Measurements from ENCODE around the gene SLC7A8.

Gene SLC7A8

GRCh38 chr14:23093991-23094665 lies 89.3 kb downstream of the SLC7A8 start:
- DNase-seq (ENCODE audit: low read depth): no peak

DNA sequence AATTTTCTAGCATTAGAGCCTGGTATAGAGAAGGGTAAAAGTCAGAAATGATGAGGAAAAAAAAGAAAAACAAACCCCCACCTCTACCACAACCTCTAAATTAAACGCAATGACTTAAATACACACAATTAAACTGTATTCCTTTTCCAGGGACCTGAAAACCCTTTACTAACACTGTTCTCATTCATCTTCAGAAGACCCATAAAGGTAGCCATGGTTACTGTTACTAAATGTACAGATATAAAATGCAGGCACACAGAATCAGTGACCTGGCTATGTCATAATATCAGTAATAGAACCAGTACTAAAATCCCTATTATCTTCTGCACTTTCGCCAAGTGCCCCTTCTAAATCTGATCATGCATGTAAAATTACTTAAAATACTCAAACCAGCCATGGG lies 89.9 kb downstream of the SLC7A8 start:
- no peak for DNase-seq (ENCODE audit: low read depth)

GRCh38 chr14:23093104-23093503 lies 90.4 kb downstream of the SLC7A8 start:
- DNase-seq (ENCODE audit: low read depth): no peak

DNA sequence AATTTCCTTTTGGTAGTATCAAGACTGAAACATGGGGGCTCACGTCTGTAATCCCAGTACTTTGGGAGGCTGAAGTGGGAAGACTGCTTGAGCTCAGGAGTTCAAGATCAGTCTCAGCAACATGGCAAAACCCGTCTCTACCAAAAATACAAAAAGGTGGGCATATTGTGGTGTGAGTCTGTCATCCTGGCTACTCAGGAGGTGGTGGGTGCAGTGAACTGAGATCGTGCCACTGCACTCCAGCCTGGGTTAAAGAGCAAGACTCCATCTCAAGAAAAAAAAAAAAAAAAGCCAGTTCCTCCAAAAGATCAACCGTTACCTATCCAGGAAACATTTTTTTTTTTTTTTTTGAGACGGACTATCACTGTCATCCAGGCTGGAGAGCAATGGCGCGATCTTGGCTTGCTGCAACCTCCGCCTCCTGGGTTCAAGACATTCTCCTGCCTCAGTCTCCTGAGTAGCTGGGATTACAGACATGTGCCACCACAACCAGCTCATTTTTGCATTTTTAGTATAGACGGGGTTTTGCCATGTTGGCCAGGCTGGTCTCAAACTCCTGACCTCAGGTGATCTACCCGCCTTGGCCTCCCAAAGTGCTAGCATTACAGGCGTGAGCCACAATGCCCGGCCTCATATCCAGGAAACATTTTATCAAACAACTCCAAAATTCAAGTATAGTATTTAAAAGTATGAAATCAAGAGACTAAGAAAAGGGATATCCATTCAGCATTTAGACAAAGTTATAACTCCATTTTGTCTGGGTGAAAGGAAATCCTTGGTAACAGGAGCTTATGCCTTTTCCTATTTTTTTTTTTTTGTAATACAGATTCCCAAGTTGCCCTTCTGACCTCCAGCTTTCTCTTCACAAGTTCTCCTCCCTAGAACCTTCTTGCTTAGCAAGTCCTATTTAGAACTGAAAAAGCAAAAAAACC lies 91.9 kb downstream of the SLC7A8 start:
- DNase-seq (ENCODE audit: low read depth): no peak

DNA sequence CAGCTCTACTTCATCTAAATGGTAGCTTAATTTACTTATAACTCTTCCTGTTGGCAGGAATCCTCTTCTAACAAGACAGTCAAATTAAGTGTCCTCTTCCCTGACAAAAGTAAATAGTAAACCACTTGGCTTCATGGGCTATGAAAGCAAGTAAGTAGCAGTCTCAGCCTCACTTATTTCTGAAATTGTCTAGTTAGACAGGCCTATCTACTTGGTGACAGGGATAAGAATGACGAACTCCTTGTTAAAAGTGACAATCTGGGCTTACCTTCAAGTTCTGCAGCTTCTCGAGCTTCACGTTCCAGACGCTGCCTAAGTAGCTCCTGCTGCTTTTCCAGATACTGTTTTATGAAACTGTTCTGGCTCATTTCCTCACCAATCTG lies 93.2 kb downstream of the SLC7A8 start:
- DNase-seq (ENCODE audit: low read depth): no peak

DNA sequence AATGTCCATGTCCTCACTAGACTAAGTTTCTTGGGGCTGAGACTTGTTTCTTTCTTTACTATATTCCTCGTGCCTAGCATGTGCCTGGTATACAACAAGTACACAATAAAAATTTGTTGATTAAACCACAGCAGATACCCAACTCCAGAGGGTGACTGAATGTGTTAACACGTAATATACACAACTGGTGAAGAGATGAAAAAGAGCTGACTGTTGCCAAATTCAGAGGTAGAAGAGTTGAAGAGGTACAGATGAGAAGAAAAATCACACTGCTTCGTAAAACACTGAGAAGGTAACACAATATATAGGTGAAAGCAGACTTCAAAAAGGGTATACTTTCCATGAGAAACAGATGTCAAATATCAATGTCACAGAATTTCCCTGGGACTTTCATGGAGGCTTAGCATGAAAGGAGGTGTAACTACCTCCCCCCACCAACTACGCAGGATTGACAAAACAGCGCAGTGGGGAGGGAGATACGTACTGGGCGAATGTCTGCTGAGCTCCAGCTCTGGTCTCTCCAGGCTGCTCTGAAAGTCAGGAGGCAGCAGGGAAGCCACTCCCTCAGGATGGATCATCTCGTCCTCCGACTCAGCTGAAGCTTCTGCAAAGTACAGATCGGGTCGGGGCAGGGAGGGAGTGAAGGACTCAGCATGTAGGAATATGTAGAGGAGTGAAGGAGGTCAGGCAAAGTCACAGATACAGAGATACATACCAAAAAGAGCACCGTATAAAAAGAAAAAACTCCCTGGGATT lies 93.8 kb downstream of the SLC7A8 start:
- no peak for DNase-seq (ENCODE audit: low read depth)

DNA sequence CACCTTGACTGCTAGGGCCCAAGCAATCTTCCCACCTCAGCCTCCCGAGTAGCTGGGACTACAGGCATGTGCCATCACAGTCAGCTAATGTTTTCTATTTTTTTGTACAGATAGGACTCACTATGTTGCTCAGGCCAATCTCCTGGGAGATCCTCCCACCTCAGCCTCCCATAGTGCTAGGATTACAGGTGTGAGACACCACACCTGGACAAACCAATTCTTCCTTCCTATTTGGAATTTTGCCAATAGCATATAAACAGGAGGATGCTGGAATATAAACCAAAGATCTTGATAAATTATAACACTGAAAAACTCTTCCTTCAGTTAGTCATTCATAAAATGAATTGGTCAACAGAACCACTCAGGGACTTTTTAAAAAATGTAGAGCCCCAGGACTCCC lies 96.9 kb downstream of the SLC7A8 start:
- DNase-seq (ENCODE audit: low read depth): no peak

- DNase-seq (ENCODE audit: low read depth): no peak
These were observed 98.0 kb downstream of the SLC7A8 start for GRCh38 chr14:23085458-23085857.

- no peak for DNase-seq (ENCODE audit: low read depth)
These were observed 103.0 kb downstream of the SLC7A8 start for GRCh38 chr14:23080474-23080873.

- no peak for DNase-seq (ENCODE audit: low read depth)
These were observed 103.7 kb downstream of the SLC7A8 start for GRCh38 chr14:23079716-23080115.

DNA sequence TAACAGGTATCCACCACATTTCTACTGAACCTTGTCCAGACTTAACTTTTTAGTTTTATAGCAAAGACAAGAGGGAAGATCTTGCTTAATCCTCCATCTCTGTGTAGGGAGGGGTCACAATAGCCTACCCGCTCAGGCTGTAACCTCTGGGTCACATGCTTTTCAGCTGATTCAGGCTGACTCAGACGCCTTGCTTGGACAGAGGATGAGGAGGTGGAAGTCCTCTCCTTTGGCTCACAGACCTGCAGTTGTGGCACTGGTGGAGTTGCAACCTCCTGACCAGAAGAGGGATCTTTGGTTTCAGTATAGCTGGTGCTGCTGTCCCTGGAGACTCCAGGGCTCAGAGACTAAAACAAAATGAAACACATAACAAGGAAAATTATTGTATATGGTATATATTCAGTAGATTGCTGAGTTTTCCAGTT lies 104.8 kb downstream of the SLC7A8 start:
- DNase-seq (ENCODE audit: low read depth): no peak

DNA sequence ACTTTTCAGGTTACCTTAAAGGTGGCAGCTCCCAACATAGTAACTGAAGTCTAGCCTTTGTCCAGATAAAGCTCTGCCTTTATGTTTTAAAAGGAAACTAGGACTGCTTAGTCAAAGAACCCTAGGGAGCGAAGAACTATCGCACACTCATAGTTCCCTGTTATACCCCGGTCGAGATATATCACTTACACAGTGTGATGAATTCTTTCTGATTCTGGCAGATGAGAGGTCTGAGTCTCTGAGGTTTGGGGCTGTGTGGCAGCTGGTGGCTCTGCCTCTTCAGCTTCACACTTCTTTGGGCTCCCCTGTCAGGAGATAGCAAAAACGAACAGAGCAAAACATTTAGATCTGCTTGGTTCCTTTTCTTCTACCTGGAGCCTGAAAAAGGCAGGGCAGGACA lies 105.5 kb downstream of the SLC7A8 start:
- DNase-seq (ENCODE audit: low read depth): no peak

GRCh38 chr14:23076785-23077408 lies 106.6 kb downstream of the SLC7A8 start:
- DNase-seq (ENCODE audit: low read depth): no peak

Data from activated gamma-delta T cell treated with anti-CD3 and anti-CD28 coated beads, Interleukin-2, amount 50 U/mL, for 16 hours (primary cell).